Naive B cell (primary cell): Measurements from ENCODE around the gene EZR. TPM values are rescaled to one million over a fixed set of nuclear protein-coding genes. Genes with fewer than 3 reads are reported as not detected.
"Not testable (repeated sequence)": the region's sequence is repeated elsewhere in the genome, so short reads cannot be mapped to it uniquely, and the experiment has no call there.

Source experiments
- ATAC-seq, 2 donors: fragments of 150-1000 bp; cut with Tn5 transposase; 2 replicates each; pipeline ENCODE4 v1.10.0; 2021; ENCODE audit warnings: low read depth in 2 of 2, mild to moderate bottlenecking in 2 of 2, moderate library complexity in 2 of 2
- DNase-seq: peaks from one replicate; pipeline ENCODE4 v3.0.0; 2022
- H3K27ac Mint-ChIP-seq, 6 donors: one replicate each; pipeline ENCODE4 v1.8.0; 2020 to 2022; ENCODE audit warnings: mild to moderate bottlenecking in 6 of 6, mixed read lengths in 6 of 6, moderate library complexity in 5 of 6, inconsistent platforms in 2 of 6
- H3K27me3 Mint-ChIP-seq, 3 donors: one replicate each; pipeline ENCODE4 v1.8.0; 2021 to 2022; ENCODE audit warnings: mixed read lengths in 3 of 3, mild to moderate bottlenecking in 1 of 3
- H3K36me3 Mint-ChIP-seq, 2 donors: one replicate each; pipeline ENCODE4 v1.8.0; 2020 to 2022; ENCODE audit warnings: mixed read lengths in 2 of 2, inconsistent platforms in 1 of 2, mild to moderate bottlenecking in 1 of 2
- H3K4me1 Mint-ChIP-seq, 3 donors: one replicate each; pipeline ENCODE4 v1.8.0; 2020 to 2022; ENCODE audit warnings: mixed read lengths in 3 of 3, inconsistent platforms in 1 of 3, mild to moderate bottlenecking in 1 of 3, moderate library complexity in 1 of 3
- H3K4me3 Mint-ChIP-seq, 8 donors: one replicate each; pipeline ENCODE4 v1.8.0; 2020 to 2022; ENCODE audit warnings: mild to moderate bottlenecking in 8 of 8, mixed read lengths in 8 of 8, moderate library complexity in 8 of 8, inconsistent platforms in 2 of 8
- H3K9me3 Mint-ChIP-seq, 7 donors: one replicate each; pipeline ENCODE4 v1.8.0; 2020 to 2022; ENCODE audit warnings: mixed read lengths in 7 of 7, mild to moderate bottlenecking in 5 of 7, inconsistent platforms in 2 of 7, moderate library complexity in 1 of 7
- polyA plus RNA-seq, 6 donors: library from polyadenylated mRNA; unstranded; fragments of 300-500 nt; fragmentation: Illumina TruSeq; gene quantifications; one replicate each; pipeline ENCODE4 v1.2.3, GENCODE V29; 2021; ENCODE audit warnings: low read depth in 6 of 6

Gene EZR
- polyA plus RNA-seq, 6 donors from 2014 or later: 463 to 555 (median 516) TPM

DNA sequence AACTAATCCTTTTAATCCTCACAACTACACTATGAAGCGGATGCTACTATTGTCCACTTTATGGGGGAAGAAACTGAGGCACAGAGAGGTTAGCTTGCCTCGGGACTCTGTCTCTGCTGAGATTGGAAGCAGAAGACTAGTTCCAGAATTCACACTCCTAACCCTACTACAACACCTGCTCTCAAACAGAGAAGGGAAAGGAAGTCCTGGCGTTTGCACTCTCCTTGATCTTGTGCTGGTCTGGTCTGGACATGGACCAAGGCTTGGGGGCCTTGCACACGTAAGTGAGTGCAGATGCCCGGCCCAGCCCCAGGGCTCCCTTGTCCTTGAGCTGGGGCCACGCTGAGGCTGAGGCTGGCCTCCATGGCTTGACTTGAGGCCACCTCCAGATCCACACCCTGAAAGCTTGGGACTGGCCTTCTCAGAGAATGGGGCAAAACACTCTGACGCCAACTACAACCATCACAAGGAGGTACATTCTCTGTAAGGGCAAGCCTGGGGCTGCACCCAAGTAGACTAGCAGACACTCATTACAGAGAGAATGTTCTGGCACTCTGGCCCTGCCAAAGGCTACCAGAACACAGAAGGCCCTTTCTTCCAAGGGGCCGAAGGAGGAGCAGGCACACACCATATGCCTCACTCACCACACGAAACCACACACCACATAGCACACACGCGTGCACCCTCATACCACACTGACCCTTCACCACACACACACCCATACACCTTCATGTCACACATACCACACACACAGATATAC is 33.3 kb upstream of the EZR start:
- ATAC-seq (no peak), DNase-seq (no peak)
- no peak overlapping the region for H3K4me3 Mint-ChIP-seq

DNA sequence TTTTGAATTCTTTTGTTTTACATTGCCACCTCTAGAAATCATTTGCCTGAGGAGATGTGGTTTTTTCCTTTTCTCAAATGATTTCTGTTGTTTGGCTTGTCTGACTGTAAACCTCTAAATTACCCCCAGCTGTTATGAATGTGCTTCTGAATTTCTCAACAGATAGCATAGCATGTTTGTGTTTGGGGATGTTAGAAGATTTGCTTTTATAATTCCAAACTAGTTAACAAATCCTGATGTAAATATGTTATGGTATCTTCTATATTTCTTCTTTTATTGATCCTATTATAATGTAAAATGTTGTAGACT is 31.6 kb upstream of the EZR start:
- Mint-ChIP-seq H3K4me1 (peaks cover 14 to 30% (median 25%) of the 10 kb centered on the region in 3 donors), H3K27ac (peak overlapping the region in 5 of 6 donors; percentile 94 to 98 (median 97)), H3K4me3 (no peak overlapping the region), H3K9me3 (no peaks in the 10 kb centered on the region), H3K36me3 (no peaks in the 10 kb centered on the region), H3K27me3 (no peaks in the 10 kb centered on the region)
- ATAC-seq (no peak), DNase-seq (no peak)

More for the DNA sequence above, 33.3 kb upstream of the EZR start:
- Mint-ChIP-seq H3K27ac (peak overlapping the region in 3 of 6 donors; percentile 81 to 87 (median 86)), H3K27me3 (no peaks in the 10 kb centered on the region), H3K36me3 (no peaks in the 10 kb centered on the region), H3K4me1 (peaks cover 25 to 40% (median 27%) of the 10 kb centered on the region in 3 donors), H3K9me3 (no peaks in the 10 kb centered on the region)

DNA sequence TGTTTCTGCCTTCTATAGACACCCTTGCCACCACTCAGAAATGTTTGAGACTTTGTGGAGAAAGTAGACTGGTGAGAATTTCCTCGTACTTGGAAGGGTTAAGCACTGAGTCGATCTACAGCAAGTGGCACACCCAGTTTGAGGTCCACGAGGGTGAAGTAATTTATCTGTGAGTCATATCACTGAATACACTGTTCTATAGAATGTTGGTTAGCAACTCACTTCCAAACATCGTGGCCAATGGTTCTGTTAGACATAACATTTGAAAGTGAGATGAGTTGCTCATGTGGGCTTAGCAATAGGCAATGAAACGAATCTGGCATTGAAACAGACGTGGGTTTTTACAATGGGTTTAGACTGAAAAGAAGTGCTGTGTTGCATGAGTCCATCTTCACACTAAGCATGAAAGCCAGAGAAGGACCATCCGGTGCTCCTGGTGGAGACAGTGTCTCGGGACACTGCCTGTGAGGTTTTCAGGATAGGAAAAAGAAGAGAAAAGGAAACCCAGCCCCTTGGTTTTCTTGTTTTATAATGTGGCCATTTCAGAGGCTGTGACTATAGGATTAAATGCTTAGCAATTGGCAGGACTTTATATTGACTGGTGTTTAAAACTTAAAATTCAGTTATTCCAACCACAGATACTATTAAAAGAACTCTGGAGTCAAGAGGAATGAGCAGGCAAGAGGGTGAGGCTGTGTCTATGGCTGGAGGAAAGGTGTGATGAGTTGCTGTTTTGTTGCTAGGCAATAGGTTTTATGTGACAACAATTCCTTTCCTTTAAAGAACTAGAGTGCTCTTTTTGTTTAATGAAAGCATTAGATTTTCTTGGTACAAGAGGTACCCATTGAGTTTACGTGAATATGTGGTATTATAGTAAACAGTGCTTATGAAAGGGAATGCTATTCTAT is 31.0 kb upstream of the EZR start:
- no peaks in the 10 kb centered on the region for H3K9me3 Mint-ChIP-seq
- DNase-seq (peak; percentile 47), ATAC-seq (peak; percentile 45 to 56)
- H3K27ac Mint-ChIP-seq: peak overlapping the region in 5 of 6 donors; percentile 94 to 98 (median 97)
- H3K36me3 Mint-ChIP-seq: no peaks in the 10 kb centered on the region
- no peaks in the 10 kb centered on the region for H3K27me3 Mint-ChIP-seq
- peak overlapping the region in 4 of 8 donors; percentile 1 to 31 (median 18) for H3K4me3 Mint-ChIP-seq
- peaks cover 17 to 33% (median 25%) of the 10 kb centered on the region in 3 donors for H3K4me1 Mint-ChIP-seq

DNA sequence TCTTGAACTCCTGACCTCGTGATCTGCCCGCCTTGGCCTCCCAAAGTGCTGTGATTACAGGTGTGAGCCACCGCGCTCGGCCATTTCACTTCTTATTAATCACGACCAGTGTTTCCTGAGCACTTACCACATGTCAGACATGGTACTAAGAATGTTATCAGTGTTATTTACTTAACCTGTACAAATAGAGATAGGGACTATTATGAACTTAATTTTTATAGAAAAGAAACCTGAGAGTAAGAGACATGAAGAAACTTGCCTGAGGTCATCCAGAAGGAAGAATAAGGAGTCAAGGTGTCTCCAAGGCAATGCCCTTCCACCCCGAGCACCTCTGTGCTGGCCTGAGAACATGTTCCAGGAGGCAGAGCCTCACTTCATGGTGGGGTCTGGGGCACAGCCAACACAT is 29.3 kb upstream of the EZR start:
- Mint-ChIP-seq H3K9me3 (no peaks in the 10 kb centered on the region), H3K36me3 (no peaks in the 10 kb centered on the region), H3K4me3 (no peak overlapping the region), H3K27me3 (no peaks in the 10 kb centered on the region), H3K27ac (peak overlapping the region in 4 of 6 donors; percentile 30 to 97 (median 65)), H3K4me1 (peaks cover 28 to 49% (median 42%) of the 10 kb centered on the region in 3 donors)
- ATAC-seq: no peak
- no peak for DNase-seq

DNA sequence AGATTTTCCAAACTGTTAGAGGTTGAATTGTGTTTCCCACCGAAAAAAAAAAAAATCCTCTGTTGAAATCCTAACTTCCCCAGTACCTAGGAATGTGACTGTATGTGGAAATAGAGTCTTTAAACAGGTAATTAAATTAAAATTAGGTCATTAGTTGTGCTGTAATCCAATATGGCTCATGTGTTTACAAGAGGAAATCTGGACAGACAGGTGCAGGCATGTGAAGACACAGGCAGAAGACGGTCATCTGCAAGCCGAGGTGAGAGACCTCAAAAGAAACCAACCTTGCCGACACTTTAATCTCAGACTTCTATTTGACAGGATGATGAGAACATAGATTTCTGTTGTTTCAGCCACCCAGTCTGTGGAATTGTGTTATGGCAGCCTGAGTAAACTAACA is 28.6 kb upstream of the EZR start:
- DNase-seq: no peak
- no peak for ATAC-seq
- Mint-ChIP-seq H3K4me3 (no peak overlapping the region), H3K27ac (peak overlapping the region in 2 of 6 donors; percentile 69 to 76), H3K27me3 (no peaks in the 10 kb centered on the region), H3K9me3 (peaks cover 0 to 3% (median 0%) of the 10 kb centered on the region in 7 donors), H3K4me1 (peaks cover 31 to 56% (median 48%) of the 10 kb centered on the region in 3 donors), H3K36me3 (no peaks in the 10 kb centered on the region)

DNA sequence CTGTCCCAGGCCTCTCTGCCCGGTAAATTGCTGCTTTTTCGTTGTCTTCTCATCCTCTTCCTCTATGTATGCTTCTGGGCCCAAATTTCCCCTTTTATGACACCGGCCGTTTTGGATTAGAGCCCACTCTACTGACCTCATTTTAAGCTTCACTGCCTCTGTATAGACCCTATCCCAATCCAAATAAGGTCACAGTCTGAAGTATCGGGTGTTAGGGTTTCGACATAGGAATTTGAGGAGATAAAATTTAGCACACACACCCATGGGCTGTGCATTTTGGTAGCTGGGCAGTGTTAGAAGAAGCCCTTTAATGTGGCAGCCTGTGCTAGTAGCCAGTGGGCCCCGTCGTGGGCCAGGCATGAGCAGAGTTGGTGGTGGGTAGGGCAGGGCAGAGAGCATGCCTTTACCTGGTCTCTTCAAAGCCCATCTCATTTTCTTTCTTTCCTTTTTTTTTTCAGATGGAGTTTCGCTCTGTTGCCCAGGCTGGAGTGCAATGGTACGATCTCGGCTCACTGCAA is 27.9 kb upstream of the EZR start:
- H3K27ac Mint-ChIP-seq: peak overlapping the region in 4 of 6 donors; percentile 76 to 96 (median 87)

DNA sequence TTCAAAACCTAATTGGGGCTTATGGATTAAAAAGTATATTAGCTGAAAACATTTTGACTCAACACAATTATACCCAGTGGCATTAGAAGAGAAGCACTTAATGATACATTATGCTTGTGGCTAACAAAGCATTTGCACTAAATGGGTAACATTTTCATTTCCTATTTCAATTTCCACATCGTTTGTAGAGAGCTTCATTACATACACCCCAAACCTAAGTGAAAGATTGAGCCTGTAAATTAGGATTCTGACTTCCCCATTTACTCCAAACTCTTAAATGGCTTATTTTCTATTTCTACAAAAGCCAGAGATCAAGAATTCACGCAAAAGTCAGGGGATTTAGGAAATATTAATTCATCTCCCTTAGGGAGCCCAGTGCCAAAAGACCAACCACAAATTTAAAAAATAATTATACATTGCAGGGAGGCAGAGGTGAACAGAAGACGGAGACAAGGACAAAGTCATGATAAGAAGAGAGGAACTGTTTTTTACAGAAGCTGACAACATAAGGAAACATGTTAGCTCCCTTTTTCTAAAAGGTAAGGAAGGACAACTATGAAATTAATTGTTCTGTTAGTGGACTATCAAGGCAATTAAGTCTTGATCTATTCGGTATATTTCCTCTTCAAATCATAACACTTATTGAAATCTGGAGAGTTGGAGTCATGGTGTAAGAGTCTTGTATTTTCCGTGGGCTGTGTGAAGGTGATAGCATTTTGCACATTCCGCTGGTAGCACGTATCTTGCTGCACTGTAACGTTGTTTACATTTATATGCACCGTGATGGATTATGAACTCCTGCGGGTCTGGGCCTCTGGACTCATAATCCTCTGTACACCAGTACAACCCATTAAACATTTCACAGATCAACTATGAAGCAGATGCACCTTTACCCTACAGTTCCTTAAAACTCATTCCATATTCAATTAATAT is 24.8 kb upstream of the EZR start:
- Mint-ChIP-seq H3K4me1 (peaks cover 30 to 58% (median 30%) of the 10 kb centered on the region in 3 donors), H3K4me3 (peak overlapping the region in 7 of 8 donors; percentile 2 to 55 (median 45)), H3K27me3 (no peaks in the 10 kb centered on the region), H3K36me3 (no peaks in the 10 kb centered on the region), H3K9me3 (peaks cover 0 to 4% (median 0%) of the 10 kb centered on the region in 7 donors), H3K27ac (peak overlapping the region; percentile 78 to 98 (median 92))
- DNase-seq: no peak
- ATAC-seq: peak; percentile 91

More for the DNA sequence above, 27.9 kb upstream of the EZR start:
- no peak overlapping the region for H3K4me3 Mint-ChIP-seq
- H3K4me1 Mint-ChIP-seq: peaks cover 32 to 61% (median 51%) of the 10 kb centered on the region in 3 donors
- DNase-seq: no peak
- ATAC-seq: no peak
- peaks cover 0 to 4% (median 0%) of the 10 kb centered on the region in 7 donors for H3K9me3 Mint-ChIP-seq
- H3K27me3 Mint-ChIP-seq: no peaks in the 10 kb centered on the region
- H3K36me3 Mint-ChIP-seq: no peaks in the 10 kb centered on the region

DNA sequence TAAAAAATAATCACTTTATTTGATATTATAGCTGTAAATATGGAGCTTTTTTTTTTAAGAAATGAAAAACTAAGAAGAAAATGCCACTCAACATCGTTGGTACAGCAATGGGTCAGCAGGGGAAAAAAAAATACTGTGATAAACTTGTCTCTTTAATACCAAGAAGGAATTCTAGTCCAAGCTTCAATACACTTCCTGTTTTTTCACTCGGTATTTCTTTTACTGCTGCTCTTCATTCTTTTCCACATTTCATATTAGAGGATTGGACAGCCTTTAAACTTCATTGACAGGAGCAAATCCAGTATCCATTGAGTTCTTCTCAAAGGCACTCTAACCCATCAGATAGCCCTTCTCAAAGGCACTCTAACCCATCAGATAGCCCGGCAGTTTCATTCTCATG is 22.2 kb upstream of the EZR start:
- Mint-ChIP-seq H3K9me3 (peaks cover 0 to 4% (median 0%) of the 10 kb centered on the region in 7 donors), H3K27me3 (no peaks in the 10 kb centered on the region), H3K27ac (peak overlapping the region in 4 of 6 donors; percentile 23 to 47 (median 30)), H3K36me3 (no peaks in the 10 kb centered on the region), H3K4me3 (no peak overlapping the region), H3K4me1 (peaks cover 37 to 60% (median 40%) of the 10 kb centered on the region in 3 donors)
- DNase-seq (no peak), ATAC-seq (no peak)

DNA sequence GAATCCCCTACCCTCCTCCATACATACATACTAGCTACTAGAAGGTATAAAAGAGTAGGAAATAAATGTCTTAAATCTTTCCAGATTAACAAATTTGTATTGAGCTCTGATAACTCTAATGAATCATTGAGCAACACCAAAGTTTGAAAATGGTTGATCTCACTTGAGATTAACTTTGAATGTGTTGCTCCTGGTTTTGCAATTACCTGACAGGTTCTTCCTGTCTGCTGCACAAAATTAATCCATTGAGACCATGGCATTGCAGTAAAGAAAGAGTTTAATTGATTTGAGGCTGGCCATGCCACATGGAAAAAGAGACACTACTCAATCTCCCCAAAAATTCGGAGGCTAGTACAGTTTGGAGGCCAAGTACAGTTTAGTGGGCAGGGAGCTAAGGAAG is 21.3 kb upstream of the EZR start:
- H3K9me3 Mint-ChIP-seq: peaks cover 0 to 4% (median 0%) of the 10 kb centered on the region in 7 donors
- no peaks in the 10 kb centered on the region for H3K36me3 Mint-ChIP-seq
- ATAC-seq (no peak), DNase-seq (no peak)
- H3K4me1 Mint-ChIP-seq: peaks cover 46 to 69% (median 47%) of the 10 kb centered on the region in 3 donors
- peak overlapping the region in 2 of 8 donors; percentile 12 to 20 for H3K4me3 Mint-ChIP-seq
- H3K27me3 Mint-ChIP-seq: no peaks in the 10 kb centered on the region
- H3K27ac Mint-ChIP-seq: peak overlapping the region in 1 of 6 donors; percentile 41

DNA sequence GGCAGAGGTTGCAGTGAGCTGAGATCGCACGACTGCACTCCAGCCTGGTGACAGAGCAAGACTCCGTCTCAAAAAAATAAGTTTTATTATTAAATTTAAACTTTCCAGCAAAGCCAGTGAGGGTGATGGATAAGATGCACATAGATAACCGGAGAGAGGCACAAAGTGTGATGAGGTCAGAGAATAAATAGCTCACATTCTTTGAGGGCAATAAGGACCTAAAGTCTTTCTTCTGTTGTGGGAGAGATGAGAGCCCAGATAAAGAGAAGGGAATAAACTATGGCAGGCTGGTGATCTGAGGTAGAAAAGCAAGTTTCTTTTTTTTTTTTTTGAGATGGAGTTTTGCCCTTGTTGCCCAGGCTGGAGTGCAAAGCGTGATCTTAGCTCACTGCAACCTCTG is 20.6 kb upstream of the EZR start:
- ATAC-seq (no peak), DNase-seq (no peak)
- H3K4me3 Mint-ChIP-seq: no peak overlapping the region
- H3K27me3 Mint-ChIP-seq: no peaks in the 10 kb centered on the region
- H3K36me3 Mint-ChIP-seq: no peaks in the 10 kb centered on the region
- H3K9me3 Mint-ChIP-seq: peaks cover 0 to 4% (median 0%) of the 10 kb centered on the region in 7 donors
- H3K4me1 Mint-ChIP-seq: peaks cover 47 to 69% (median 50%) of the 10 kb centered on the region in 3 donors
- no peak overlapping the region for H3K27ac Mint-ChIP-seq

DNA sequence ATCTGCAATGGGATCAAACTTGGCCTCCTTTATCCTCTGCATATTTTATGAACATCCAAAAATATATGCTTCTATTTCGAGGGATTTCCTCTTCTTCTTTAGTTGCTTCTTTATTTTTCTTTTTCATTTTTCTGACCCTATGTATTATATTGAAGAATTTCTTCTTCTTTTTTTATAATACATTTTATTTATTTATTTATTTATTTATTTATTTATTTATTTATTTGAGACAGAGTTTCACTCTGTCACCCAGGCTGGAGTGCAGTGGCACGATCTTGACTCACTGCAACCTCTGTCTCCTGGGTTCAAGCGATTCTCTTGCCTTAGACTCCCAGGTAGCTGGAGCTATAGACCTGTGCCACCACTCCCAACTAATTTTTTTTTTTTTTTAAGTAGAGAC is 19.6 kb upstream of the EZR start:
- not testable (repeated sequence) for ATAC-seq, H3K9me3 Mint-ChIP-seq, H3K36me3 Mint-ChIP-seq, H3K27me3 Mint-ChIP-seq, DNase-seq, H3K4me3 Mint-ChIP-seq
- Mint-ChIP-seq H3K4me1 (peaks cover 38 to 66% (median 45%) of the 10 kb centered on the region in 3 donors), H3K27ac (peak overlapping the region in 4 of 6 donors; percentile 7 to 88 (median 30))
